ENCODE data around the gene BLM.
"Not testable (repeated sequence)": the region's sequence is repeated elsewhere in the genome, so short reads cannot be mapped to it uniquely, and the experiment has no call there.

The BLM gene

DNA sequence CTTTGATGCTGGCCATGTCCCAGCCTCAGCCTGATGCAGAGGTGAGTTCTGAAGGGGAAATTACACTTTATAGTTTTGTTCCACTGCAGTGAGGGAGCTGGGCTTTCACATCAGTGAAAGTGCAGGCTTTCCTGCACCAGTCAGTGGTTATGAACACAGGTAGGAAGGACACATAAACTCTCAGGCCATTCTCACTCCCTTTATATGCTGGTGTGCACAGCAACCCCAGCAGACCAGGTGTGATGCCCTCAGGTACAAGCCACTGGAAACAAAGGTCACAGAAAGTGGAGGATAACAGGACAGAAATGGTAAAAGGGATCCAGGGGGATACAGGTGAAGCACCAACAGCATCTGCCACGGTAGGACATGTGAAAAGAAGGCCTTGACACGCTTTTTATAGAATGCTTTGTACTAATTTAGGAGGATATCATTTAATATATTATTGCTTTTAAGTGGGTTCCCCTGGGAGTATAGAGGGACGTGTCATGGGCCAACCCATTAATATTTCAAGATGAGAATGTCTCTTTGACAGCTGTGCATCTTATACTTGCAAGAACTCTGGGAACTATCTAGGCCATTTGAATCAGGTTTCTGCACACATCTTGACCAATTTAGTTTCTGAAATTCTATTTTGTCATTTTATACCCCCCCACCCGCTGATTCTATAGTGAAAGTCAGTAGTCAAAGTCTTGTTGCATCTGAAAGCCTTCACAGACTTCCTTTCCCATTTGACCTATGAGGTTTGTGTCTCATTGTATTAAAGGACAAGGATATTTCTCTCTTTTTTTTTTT is 25.0 kb upstream of the BLM start:
- DNase-seq = no peak

DNA sequence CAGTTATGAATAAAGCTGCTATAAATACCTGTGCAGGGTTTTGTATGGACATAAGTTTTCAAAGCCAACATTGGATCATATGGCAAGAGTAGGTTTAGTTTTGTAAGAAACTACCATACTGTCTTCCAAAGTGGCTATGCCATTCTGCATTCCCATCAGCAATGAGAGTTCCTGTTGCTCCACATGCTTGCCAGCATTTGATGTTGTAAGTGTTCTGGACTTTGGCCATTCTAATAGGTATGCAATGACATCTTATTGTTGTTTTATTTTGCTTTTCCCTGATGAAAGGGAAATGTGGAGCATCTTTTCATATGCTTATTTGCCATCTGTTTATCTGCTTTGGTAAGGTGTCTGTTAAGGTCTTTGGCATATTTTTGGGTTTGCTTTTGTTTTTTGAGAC is 22.2 kb upstream of the BLM start:
- DNase-seq = no peak

DNA sequence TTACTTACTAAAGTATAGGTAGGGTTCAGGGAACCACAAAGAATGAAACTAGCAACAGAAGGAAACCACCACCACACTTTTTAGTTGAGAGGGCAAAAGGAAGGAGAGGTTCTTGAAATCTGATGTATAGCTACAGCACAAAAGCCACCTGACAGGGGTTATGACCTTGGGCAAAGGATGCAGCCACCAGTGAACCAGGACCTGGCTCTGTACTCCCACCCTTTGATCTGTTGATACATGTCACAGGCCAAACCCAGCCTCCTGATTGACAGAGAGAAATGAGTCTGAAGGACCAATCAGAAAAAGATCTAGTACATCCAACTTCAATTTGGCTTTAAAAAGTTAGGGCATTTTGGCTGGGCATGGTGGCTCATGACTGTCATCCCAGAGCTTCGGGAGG is 20.0 kb upstream of the BLM start:
- no peak for DNase-seq

DNA sequence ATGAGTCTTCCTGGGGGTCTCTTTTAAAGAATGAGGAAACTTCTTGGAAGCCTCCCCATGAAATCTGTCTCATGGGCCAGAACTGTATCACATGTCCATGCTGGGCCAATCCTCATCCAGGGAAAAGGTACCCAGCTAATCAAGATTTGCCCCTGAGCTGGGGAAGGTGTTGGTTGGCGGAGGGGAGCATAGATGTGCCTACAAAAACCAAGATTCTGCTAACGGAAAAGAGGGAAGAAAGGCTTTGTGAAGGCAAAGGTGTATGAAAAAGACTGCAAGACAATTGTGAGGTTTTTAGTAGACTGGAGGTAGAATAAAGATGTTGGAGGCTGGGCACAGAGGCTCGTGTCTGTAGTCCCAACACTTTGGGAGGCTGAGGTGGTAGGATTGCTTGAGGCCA is 18.5 kb upstream of the BLM start:
- DNase-seq = no peak

DNA sequence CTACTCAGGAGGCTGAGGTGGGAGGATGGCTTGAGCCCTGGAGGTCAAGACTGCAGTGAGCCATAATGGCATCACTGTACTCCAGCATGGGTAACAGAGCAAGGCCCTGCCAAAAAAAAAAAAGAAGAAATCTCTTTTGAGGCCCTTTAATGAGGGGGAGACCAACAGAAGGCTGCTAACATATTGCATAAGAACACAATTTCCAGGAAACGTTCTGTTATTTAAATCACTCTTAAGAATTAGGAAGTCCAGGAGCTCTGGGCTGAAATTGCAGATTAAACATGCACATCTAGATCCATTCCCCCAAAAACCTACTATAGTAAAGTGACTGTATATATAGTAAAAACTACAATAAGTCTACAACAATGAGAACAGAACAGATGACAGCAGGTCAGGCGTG is 16.1 kb upstream of the BLM start:
- DNase-seq = no peak

DNA sequence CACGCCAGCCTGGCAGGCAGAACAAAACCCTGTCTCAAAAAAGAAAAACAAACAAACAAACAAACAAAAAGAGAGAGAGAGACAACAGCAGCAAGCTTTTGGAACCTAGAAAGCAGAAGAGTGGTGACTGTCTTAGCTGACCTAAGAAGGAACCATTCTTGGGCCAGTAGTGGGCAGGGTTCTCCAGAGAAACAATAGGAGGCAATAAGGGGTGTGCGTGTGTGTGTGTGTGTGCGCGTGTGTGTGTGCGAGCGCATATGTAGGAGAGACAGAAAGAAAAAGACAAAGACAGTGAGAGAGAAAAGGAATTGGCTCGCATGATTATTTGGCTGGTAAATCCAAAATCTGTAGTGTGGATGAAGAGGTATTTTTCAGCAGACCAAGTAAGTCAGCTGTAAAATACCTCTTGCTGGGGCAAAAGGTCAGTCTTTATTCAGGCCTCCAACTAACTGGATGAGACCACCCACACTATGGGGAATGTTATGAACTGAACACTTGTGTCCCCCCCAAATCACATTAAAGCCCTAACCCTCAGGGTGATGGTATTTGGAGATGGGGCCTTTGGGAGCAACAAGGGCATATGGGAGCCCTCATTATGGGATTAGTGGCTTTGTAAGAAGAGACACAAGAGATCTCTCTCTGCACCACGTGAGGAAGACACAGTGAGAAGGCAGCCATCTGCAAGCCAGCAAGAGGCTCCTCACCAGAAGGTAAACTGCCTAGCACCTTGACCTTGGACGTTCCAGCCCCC is 15.1 kb upstream of the BLM start:
- DNase-seq = no peak

DNA sequence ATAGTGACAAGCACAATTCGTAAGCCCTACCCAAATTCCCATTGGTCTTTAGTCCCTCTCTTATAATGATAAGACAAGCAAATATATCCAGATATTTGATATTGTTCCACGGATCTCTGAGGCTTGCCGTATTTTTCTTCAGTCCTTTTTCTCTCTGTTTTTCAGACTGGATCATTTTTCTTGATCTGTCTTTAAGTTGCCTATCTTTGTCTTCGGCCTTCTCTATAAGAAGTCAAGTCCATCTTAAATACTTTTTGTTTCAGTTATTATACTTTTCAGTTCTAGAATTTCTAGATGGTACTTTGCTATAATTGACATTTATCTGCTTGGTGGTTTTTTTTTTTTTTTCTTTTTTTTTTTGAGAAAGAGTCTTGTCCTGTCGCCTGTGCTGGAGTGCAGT is 13.7 kb upstream of the BLM start:
- no peak for DNase-seq

DNA sequence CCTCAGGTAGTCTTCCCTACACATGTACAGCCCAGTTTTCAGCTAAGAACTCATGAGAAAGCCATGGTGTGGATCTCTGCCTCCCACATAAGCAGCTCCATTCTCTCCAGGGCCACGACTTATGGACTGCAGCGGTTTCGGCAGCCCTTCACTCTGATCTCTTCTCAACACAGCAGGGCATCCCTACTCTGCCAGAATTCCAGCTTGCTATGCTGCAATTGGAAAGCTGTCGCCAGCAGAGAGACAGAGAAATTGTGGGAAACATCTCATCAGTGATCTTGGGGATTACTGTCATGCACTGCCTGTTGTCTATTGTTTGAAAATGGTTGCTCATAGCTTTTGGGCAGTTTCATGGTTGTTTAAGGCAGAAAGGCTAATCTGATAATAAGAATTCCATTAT is 11.9 kb upstream of the BLM start:
- no peak for DNase-seq

DNA sequence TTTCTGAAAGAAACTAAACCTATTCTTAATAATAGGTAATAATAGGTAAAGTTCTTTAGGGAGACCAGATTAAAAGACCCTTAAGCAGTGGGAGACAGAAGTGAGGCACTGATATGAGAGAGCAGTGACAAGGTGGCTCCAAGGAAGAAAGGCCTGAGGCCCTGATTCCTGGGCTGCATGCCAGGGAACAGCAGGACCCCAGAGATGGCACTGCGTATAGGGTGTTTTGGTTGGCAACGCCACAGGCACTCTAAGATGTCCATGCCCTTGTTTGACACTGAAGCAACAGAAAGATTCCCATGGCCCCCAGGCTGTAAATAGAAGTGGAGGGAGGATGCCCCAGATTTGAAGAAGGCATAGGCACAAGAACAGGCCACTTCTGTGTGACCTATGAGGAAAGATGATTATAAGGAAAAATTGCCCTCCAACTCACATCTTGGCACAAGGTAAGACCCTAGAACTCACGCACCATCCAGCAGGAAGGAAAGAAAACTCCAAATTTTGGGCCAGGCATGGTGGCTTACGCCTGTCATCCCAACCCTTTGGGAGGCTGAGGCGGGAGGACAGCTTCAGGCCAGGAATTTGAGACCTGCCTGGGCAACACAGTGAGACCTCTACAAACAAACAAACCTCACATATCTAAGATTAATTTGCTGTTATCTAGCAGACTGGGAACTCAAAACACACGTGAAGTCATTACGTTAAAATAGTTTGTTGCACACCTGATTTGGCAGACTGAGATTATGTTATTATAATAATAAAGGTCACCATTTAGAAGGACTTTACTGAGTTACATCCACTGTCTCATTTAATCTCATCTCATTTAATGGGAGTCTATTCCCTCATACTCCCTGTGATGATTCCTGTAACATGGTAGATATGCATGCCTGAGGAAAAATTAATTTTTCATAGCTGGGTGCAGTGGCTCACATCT is 10.5 kb upstream of the BLM start:
- DNase-seq = peak; percentile 42

DNA sequence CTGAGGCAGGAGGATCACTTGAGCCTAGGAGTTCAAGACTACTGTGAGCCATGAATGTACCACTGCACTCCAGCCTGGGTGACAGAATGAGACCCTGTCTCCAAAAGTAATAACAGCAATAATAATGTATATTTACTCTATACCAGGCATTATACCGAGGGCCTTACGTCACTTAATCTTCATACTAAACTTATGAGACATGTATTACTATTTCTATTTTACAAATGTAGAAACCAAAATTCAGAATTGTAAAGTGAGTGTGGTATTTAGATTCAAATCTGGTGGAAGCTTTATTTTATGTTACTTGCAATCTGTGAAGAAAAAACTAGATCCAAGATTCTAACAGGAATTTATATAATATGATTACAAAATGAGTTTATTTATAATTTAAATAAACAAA is 9.7 kb upstream of the BLM start:
- no peak for DNase-seq

DNA sequence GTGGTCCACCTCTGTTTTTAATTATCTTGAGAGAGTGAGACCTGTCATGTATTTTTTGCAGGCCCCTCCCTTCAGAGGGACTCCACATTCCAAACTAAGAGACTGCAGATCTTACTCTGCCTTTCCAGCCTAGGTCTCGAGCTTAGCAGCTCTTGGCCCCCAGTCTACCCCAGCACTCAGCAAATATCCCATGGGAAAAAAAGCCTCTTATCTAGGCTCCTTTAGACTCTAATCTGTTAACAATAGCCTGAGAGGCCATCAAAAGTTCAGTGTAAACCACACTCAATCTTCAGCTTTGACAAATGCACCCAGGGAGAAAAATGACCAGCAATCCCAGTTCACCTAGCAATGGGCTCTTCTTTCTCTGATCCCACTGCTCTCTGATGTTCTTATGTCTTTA is 8.6 kb upstream of the BLM start:
- DNase-seq = no peak

DNA sequence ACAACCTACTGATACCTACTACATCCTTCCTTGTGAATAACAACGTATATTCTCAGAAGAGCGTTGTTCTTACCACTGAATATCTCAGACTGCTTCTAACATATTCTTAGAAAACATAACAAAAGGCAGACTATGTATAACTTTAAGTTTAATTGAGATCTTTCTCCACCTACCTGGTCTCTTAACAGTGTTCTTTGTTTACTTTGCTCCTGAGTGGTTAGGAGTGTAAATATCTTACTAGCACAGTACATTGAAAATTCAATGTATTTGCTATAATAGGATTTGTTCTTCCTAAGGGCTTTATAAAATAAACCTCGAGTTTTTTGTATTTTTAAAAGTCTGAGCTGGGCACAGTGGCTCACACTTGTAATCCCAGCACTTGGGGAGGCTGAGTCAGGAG is 7.9 kb upstream of the BLM start:
- DNase-seq = no peak

DNA sequence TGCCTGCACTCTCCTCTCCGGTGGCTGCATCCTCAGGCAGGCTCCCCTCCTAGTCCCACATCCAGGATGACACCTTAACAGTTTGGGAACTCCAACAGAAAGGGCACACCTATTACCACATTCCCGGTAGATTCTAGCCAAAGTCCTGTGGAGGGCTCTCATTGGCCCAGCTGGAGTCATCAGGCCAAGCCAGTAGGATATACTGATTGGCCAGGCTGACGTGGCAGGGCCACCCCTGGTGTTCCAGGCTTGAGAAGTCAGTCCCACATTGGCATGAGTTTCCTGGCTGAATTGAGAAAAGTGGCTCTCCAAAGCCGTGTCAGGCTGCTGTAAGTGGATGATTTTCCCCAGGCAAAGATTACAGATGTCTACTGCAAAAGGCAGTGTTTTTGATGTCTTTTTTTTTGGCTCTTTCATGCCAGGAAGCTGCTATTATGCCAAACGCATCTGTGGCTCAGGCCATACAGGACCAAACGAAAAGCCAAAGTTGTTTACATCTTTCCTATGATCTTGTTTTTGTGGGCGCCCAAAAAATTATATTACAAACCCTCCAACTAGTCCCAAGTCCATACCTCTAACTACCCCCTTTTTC is 6.6 kb upstream of the BLM start:
- no peak for DNase-seq

DNA sequence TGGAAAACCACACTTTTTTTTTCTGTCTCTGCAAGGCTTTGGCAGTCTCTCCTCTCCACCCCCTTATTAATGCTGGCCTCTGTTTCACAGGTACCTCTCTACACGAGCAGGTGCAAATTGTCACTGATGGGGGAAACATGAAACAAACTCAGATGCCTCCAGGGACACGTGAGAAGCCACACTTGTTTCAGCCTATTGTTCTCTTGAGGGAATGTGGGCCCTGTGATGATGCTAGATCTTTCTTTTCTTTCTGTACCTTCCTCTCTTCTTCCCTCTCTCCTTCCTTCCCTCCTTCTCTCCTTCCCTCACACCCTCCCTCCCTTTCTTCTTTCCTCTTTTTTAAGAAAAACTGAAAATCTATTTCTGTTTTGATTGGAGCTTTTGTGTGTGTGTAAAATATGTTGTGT is 5.7 kb upstream of the BLM start:
- DNase-seq = peak; percentile 8

DNA sequence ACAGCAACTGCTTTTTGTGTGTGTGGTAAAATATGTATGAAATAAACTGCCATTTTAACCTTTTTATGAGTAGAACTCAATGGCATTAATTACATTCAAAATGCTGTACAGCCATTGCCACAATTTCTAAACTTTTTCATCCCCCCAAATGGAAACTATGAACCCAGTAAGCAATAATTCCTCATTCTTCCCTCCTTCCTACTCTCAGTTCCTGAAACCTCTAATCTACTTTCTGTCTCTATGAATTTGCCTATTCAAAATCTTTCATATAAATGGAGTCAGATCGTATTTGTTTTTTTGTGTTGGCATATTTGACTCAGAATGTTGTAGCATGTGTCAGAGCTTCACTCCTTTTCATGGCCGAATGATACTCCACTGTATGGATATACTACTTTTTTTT is 5.3 kb upstream of the BLM start:
- no peak for DNase-seq

DNA sequence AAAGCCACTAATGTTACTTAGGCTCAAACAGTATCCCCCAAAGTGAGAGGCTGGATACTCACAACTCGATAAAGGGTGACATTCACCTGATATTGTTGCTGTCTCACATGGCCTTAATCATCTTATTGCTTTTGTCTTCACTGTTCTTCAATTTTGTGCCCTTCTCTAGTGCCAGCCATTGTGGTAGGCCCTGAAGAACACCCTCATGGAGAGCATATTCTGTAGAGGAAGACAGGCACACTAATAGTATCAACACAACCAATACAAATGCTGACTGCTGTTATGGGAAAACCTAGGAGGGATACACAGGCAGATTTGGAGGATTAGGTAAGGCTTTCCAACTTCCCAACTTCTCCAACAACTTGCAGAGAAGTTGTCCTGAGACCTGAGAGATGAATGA is 4.1 kb upstream of the BLM start:
- DNase-seq = no peak

DNA sequence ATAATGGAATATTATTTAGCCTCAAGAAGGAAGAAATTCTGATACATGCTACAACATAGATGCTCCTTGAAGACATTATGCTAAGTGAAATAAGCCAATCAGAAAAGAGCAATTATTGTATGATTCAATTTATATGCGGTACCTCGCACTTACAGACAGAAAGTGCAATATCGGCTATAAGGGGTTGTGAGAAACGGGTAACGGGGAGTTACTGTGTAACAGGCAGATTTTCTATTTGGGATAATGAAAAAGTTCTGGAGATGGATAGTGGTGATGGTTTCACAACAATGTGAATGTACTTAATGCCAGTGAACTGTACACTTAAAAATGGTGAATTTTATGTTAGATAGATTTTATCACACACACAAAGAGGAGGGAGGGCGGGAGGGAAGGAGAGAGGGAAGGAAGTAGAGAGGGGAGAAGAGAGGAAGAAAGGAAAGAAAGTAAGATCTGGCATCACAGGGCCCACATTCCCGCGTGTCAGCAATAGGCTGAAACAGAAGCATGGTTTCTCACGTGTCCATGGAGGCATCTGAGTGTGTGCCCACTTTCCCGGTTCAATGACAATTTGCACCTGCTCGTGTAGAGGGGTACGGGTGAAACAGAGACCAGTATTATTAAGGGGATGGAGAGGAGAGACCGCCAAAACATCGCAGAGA is 700 bp upstream of the BLM start:
- DNase-seq = no peak

DNA sequence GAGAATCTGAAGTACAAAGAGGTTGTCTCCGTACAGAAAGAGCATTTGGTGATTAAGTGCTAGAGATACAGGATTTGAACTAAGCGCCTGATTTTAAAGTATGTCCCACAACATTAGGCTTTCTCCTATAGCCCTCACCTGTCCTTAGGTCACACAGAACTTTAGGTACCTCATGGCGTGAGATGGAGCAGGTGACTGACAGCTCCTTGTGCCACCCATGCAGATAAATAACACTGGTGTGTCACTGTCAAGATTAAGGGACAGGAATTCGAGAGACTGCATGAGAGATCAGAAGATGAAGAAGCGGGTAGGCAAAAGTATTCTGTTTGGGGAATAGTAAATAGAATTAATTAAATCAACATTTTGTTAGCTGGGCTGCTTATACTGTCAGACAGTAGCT is 1.1 kb downstream of the BLM start:
- DNase-seq = no peak

DNA sequence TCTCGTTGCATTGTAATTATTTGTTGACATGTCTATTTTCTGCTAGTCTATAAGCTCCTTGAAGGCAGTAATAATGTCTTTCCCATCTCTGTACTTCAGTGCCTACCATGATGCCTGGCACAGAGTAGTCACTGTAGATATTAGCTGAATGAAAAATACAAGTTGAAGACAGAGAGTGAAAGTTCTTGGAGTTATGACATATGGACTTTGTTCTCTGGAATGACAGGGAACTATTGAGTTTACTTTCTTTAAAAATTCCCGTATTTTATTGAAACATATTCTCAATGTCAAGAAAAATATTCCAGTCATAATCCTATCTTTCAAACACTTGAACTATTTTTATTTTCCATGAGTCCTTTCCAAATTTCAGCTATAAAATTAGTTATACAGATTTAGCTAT is 3.0 kb downstream of the BLM start:
- DNase-seq = no peak

DNA sequence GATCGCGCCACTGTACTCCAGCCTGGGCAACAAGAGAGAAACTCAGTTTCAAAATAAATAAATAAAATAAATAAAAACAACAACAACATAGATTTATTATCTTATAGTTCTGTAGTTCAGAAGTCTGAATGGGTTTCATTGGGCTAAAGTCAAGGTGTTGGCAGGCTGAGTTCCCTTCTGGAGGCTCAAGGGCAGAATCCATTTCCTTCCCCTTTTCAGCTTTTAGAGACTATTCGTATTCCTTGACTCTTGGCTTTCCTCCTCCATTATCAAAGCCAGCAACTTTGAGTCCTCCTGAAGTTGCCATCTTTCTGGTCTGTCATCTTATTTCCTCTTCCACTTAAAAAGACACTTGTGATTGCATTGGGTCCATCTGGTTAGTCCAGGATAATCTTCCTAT is 12.1 kb downstream of the BLM start:
- no peak for DNase-seq

DNA sequence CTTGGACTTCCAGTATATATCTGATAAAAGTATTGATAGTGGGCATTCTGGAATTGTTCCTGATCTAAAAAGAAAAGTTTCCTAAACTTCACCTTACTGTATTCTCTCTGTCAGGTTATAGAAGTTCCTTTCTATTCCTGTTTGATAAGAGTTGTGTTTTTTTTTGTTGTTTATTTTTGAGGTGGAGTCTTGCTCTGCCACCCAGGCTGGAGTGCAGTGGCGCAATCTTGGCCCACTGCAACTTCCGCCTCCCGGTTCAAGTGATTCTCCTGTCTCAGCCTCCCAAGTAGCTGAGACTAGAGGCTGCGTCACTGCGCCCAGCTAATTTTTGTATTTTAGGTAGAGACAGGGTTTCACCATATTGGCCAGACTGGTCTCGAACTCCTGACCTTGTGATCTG is 13.1 kb downstream of the BLM start:
- DNase-seq = no peak

DNA sequence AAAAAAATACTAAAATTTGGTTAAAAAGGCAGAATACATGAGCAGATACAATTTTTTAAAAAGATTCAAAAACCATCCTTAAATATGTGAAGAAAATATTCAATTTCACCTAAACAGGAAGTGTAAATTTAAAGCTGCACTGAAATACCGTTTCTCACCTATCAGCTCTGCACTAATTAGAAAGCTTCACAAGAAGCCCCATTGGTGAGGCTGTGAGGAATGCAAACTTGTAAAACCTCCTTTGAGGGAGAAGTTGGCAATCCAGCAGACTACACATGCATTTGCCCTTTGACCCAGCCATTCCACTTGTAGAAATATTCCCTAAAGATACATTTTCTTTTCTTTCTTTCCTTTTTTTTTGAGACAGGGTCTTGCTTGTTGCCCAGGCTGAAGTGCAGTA is 18.8 kb downstream of the BLM start:
- no peak for DNase-seq

DNA sequence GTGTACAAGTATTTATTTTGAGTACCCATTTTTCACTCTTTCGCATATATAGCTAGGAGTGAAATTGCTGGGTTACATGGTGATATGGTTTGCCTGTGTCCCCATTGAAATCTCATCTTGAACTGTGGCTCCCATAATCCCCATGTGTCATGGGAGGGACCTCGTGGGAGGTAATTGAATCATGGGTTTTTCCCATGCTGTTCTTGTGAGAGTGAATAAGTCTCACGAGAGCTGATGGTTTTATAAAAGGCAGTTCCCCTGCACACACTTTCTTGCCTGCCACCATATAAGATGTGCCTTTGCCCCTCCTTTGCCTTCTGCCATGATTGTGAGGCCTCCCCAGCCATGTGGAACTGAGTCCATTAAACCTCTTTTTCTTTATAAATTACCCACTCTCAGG is 23.4 kb downstream of the BLM start:
- not testable (repeated sequence) for DNase-seq
